ENCODE data around the gene WAC.
"Not testable (repeated sequence)": the region's sequence is repeated elsewhere in the genome, so short reads cannot be mapped to it uniquely, and the experiment has no call there.

Gene WAC

GRCh38 chr10:28619455-28619854 is 86.5 kb downstream of the WAC start:
- no peak for DNase-seq

DNA sequence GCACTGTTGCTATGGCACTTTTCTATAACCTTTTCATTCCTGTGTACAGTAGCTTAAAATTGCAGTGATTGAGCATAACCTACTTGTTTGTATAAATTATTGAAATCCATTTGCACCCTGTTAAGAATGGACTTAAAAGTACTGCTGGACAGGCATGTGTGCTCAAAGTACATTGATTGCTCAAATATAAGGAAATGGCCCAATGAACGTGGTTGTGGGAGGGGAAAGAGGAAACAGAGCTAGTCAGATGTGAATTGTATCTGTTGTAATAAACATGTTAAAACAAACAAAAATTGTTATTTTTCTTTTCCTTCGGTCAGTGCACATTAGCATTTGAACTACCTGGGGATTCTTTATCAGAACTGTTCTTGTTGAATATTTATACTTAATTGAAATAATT is 87.3 kb downstream of the WAC start:
- DNase-seq: no peak

DNA sequence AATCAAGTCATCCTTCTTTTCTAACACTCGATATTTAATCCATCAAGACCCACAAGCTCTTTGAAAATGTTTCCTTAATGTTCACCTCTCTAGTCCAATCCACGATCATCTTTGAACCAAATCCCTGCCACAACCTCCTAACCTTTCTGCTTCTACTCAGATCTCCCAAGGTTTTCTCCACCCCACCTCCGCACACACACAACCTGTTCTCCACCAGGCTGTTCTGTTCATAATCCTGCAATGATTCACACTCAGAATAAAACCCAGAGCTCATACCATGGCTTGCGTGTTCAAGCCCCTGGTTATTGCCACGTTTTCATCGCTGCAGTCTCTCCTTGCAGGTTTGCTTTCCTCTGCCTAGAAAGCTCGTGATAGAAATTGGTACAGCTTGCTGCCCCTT is 90.6 kb downstream of the WAC start:
- no peak for DNase-seq

DNA sequence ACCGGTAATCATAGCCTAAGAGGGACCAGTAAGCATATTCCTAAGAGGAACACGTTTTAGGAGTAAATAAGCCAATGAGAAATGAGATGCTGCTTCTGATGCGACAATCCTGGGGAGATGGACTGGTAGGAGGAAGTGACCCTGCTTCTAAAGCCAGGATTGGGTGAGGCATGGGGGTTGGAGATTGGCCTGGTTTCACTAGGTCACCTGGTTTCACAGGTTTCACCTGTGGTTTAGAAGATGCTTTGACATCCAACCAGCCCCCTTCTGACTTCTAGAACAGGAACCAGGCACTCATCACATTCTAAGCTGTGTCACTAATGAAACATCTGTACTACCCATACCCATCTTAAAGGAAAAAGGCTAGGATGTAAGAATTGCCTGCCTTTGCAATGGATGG is 91.4 kb downstream of the WAC start:
- no peak for DNase-seq

GRCh38 chr10:28627102-28627501 is 94.2 kb downstream of the WAC start:
- DNase-seq: no peak

- no peak for DNase-seq
Measured at GRCh38 chr10:28628184-28628893, 95.4 kb downstream of the WAC start.

DNA sequence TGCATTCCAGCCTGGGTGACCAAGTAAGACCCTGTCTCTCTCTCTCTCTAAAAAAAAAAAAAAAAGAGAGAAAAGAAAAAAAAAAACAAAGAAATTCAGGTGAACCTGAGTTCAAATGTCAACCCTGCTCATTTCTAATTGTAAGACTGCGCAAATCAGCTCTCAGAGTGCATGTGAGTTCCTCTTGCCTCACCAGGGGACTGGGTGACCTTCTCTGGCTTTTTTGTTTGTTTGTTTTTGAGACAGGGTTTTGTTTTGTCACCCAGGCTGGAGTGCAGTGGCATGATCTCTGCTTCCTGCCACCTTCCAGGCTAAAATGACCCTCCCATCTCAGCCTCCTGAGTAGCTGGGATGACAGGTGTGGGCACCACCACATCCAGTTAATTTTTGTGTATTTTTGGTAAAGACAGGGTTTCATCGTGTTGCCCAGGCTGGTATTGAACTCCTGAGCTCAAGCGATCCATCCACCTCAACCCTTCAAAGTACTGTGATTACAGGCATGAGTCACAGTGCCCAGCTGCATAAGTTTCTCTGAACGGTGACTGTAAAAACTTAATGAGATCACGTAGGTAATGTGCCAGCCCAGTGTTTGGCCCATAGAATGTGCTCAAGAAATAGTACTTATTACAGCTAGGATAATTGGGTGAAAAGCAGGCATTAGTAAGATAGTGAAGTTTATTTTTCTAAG is 99.1 kb downstream of the WAC start:
- DNase-seq: no peak

DNA sequence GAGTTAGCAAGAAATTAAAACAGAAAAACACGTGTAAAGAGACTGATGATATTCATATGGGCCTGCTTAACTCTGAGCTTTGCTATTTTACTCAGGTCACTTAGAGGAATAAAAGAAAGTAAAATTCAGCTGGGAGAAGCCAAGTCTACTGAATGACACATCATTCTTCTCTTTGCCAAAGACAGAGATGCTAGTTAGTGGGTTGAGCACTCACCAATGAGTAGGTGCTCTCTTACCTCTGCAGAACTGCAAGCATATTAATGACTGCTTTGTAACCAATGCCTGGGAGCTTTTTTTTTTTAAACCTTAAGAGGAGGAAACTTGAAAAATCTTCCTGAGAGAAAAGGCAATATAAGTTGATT is 99.6 kb downstream of the WAC start:
- no peak for DNase-seq

- no peak for DNase-seq
Measured at GRCh38 chr10:28633750-28634149, 100.8 kb downstream of the WAC start.

GRCh38 chr10:28637346-28637745 is 104.4 kb downstream of the WAC start:
- no peak for DNase-seq

DNA sequence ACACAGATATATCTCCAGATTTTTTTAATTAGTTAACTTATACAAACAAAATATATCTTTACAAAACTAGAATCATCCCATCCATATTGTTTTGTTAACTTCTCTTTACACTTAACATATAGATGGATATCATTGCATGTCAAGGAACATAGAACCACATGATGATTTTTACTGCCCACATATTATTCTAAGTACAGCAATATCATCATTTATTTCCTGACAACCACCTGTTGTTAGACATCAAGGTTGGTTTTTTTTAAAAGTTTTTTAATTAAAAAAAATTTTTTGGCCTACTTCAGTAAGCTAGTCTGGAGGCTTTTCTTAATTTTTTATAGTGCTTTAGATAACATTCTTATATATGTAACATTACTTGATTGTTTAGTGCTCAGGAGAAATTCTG is 105.5 kb downstream of the WAC start:
- DNase-seq: no peak

GRCh38 chr10:28640551-28640950 is 107.6 kb downstream of the WAC start:
- no peak for DNase-seq

GRCh38 chr10:28644647-28645046 is 111.7 kb downstream of the WAC start:
- no peak for DNase-seq

DNA sequence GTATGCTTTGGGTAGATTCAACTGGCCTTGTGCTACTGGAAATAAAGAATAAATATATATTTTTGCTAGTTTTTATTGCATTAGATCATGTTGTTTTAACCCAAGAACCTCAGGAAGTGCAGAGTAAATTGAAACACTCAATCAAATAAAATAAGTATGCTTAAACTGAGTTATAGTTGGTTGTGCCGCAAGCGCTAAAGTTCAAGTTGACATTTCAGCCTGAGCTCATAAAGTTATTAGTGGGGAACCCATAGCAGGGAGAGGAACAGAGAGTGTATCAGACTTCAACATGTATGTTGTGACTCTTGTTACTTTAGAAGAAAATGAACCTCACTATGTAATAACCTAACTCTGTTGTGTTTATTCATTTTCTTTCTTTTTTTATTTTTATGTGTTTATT is 119.2 kb downstream of the WAC start:
- no peak for DNase-seq

GRCh38 chr10:28652703-28653102 is 119.8 kb downstream of the WAC start:
- no peak for DNase-seq

DNA sequence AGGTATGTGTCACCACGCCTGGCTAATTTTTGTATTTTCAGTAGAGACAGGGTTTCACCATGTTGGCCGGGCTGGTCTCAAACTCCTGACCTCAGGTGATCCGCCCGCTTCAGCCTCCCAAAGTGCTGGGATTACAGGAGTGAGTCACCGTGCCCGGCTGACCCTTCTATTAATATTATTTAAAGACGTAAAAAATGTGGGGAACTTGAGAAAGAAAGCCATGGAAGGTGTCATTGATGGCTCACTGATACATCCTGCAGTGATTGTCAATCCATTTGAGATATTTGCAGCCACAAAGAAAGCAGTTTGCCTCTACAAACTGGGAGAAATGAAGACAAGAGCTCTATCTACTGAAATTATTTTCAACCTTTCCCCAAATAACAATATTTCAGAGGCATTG is 125.9 kb downstream of the WAC start:
- DNase-seq: not testable (repeated sequence)

DNA sequence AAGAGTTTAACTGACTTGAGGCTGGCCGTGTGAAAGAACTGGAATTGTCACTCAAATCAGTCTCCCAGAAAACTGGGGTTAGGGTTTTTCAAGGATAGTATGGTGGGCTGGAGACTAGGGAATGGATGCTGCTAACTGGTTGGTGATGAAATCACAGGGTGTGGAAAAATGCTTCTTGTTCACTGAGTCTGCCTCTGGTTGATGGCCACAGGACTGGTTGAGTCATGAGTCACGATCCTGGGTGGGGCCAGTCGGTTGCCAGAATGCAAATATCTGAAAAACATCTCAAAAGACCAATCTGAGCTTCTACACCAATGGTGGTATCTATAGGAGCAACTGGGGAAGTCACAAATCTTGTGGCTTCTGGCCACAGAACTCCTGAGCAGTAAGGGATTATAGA is 128.1 kb downstream of the WAC start:
- no peak for DNase-seq

GRCh38 chr10:28663576-28664368 is 130.9 kb downstream of the WAC start:
- DNase-seq: peak; percentile 38

DNA sequence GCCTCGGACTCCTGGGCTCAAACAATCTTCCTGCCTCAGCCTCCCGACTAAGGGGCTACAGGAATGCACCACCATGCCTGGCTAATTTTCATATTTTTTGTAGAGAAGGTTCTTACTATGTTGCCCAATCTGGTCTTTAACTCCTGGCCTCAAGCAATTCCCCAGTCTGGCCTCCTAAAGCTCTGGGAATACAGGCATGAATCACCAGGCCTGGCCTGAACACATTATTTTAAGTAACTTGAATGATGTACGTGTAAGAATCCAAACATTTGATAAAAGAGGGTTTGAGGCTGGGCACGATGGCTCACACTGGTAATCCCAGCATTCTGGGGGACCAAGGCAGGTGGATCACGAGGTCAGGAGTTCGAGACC is 131.4 kb downstream of the WAC start:
- no peak for DNase-seq

GRCh38 chr10:28666751-28667467 is 134.0 kb downstream of the WAC start:
- no peak for DNase-seq

- DNase-seq: peak; percentile 3
Measured at GRCh38 chr10:28668363-28669226, 135.7 kb downstream of the WAC start.

All from NCI-H187 treated with DMSO at 0.1 percent for 48 hours (cell line).